HK-2 (cell line): ENCODE results near the gene SYNDIG1.

ENCODE experiments used
- DNase-seq: peaks from one replicate; pipeline ENCODE4 v3.0.0-alpha.2; 2018; ENCODE audit not compliant: unreplicated experiment

SYNDIG1 gene

DNA sequence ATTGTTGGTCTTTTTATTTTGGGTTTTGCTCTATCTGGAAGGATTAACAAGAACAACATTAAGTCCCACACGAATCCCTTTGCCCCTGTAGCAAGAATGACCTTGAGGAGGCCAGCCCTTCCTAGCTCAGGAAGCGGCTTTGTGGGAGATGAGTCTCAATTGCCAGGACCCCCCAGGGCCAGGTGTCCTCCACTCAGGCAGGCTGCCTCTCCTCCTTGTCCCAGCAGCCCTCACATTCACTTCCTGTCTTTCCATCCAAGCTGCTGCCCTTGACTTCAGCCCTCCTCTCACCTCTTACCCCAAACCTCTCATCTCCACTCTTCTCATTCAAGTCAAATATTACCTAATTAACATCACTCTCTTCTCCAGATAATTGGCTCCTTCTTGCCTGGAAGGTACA lies 22.6 kb upstream of the SYNDIG1 start:
- DNase-seq, result no peak

DNA sequence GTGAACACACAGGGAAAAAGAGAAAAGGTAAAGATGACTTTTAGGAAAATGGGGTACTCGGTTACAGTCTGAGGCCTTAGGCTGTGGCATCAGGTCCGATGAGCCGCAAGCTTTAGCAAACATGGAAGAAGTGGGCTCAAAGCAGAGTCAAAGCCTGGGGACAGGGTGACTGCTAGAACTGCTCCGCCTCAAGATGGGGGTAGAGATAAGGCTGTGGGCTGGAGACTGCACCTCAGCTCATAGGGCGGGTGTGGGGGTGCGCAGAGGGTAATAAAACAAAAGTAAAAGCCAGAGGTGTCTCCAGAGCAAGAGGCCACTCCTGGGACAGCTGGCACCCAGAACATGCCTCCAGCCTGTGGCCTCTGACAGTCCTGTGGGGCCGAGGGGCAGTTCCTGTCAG lies 21.3 kb upstream of the SYNDIG1 start:
- DNase-seq, result no peak

DNA sequence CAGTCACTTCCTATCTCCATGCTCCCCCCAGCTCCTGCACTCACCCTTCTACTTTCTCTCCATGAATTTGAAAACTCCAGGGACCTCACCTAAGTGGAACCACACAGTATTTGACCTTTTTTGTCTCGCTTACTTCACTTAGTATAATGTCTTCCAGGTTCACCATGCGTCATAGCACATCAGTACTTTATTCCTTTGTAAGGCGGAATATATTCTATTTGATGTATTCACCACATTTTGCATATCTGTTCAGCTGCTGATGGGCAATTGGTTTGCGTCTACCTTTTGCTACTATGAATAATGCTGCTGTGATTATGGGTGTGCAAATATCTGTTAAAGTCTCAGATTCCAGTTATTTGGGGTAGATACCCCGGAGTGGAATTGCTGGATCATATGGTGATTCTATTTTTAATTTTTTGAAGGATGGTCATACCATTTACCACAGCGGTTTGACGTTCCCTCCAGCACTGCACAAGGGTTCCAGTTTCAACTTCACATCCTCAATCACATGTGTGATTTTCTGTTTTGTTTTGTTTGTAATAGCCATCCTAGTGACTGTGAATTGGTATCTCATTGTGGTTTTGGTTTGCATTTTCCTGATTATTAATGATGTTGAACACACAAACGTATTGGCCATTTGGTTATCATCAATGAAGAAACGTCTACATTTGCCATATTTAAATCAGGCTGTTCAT lies 20.3 kb upstream of the SYNDIG1 start:
- DNase-seq, result no peak

DNA sequence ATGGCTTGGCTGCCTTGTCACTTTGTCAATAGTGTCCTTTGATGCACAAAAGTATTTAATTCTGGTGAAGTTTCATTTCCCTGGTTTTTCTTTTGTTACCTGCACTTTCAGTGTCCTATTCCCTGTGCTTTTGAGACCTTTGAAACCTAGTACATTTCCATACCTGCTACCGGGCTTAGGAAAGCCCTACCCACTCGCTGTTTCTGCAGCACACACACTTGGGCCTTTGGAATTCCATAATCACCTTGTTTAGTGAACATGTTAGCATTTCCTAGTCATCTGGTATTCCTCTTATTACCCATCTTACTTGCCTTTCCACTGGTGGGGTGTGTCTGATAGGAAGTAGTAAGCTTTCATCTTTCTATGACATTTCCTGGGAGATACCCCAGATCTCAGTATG lies 19.3 kb upstream of the SYNDIG1 start:
- DNase-seq, result no peak

DNA sequence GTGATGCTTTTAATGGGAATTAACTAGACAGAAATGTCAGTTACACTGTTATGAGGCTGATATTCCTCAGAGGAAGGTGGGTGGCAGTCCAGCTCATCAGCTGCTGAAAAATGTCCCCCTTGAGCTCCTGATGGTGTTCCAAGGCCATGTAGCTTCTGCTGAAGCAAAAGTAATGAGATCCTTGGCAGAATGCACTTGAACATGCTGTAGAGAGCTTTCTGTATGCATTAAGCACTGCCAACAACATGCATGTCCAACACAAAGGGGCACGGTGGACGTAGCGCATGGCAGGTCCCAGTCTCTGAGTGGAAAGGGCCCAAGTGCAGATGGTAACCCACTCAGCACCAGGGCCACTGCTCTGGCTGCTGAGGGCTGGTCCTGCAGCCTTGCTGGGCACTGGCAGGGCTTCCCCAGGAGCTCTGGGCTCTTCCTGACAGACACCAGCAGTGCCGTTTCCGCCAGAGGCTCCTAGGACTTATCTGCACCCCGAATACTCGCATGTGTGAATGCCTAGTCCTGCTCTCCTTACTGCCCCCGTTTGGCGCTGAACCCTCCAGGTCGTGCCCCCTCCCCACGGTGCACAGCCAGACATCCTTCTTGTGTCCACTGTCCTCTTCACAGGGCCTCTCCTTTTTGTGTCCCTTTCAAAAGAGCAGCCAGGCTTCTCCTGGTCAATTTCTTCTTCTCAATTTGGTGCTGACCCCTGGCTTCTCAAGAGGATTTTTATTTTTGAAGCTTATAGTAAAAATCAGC lies 18.6 kb upstream of the SYNDIG1 start:
- no peak for DNase-seq

DNA sequence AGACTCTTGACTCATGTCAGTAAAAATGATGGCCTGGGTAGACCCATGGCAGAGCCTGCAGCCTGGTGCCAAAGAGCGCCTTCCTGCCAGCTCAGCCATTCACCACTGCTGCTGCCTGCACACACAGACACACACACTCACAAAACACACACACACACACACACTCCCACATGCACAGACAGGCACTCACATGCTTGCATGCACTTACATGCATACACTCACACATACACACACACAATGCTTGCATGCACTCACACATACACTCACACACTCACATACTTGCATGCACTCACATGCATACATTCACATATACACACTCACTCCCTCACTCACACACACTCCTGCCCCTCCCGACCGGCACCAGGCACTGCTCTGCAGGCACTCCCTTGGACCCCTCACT lies 18.0 kb upstream of the SYNDIG1 start:
- DNase-seq, result no peak

DNA sequence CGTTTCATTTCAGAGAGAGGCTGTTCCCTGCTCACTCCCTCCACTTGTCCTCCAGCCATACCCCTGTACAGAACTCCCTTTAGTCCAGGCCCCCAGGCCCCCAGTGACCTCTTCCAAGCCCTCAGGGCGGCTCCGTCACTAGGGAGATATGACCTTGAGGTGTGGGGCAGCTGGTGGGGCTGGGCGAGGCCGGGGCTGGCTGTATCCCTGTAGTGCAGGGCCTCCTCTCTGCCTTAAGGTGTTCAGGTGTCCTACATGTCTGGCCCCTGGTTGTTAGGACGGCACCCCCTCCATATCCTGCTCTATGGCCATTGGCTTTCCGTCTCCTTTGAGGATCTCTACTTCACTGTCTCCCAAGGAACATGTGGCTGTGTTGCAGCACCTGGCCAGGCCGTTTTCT lies 17.4 kb upstream of the SYNDIG1 start:
- no peak for DNase-seq

DNA sequence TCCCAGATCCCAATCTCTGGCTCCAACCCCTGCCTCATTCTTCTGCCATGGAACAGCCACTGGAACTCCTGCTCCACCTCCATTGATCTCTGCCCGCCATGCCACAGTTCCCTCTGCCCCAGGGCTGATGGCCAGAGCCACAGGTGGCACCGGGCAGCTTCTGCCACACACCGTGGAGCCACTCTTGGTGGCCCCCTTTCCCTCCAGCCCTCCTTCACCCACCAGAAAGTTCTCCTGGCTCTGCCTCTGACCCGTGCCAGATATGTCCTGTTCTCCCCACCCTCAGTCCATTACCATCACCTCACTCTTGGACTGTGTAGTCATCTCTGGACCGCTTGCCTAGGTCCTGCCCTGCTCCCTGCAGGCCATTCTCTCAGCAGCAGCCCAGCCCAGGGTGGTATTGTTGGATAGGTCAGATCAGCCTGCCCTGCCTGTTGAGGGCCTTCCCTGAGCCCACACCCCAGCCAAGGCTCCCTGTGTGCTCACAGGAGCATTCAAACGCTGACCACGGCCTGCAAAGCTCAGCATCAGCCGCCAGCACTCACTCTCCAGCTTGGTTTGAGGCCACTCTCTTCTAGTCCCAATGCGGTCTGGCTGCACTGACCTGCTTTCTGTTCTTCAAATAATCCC lies 16.8 kb upstream of the SYNDIG1 start:
- no peak for DNase-seq

DNA sequence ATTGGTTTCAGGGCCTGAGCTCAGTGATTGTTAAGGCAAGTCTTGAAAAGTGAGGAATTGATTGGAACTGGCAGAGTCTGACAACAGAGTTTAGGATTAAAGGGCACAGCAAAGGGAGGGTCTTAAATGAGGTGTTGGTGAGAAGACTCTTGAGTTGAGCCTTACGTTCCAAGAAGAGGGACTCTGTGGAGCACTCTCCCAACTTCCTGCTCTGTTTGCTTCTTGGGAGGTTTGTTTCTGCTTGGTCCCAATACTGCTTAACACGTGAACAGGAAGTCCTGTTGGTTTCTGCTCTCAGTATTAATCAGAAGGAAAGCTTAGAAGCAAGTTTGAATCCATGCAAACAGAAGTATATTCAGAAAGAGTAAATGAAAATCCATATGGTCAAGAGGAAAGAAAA lies 15.6 kb upstream of the SYNDIG1 start:
- no peak for DNase-seq

DNA sequence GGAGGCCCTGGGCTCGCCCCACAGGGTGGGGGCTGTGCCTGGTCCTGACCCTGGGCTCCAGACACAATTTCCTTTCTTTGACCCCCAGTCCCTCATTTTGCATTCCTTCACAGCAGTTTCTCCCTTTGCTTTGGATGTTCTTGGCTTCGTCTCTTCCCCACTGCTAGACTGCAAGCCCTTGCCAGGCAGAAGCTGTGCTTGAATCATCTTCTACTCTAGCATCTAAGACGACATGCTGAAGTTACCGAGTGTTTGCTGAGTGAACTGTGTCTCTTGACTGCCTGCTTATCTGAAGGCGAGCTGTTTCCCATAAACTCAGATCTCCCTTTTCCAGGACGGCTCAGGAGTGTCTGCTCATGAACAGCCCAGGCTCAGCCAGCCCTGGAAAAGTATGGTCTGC lies 14.3 kb upstream of the SYNDIG1 start:
- no peak for DNase-seq

DNA sequence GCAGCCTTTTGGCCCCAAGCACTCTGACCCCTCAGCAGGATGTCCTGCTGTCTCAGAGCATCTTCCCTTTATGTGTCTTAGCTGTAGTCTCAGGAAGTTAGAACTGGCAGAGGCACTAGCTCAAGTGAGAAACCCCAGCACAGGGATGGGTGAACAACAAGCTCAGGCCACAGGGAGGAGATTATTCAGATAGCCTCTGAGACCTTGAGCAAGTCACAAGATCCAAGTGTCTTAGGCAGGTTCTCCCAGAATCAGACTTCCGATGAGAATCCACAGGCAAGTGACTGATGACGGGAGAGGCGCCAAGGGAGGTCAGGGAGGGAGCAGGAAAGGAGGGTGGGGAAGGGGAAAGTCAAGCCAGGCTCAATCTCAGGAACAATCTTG lies 13.0 kb upstream of the SYNDIG1 start:
- no peak for DNase-seq

DNA sequence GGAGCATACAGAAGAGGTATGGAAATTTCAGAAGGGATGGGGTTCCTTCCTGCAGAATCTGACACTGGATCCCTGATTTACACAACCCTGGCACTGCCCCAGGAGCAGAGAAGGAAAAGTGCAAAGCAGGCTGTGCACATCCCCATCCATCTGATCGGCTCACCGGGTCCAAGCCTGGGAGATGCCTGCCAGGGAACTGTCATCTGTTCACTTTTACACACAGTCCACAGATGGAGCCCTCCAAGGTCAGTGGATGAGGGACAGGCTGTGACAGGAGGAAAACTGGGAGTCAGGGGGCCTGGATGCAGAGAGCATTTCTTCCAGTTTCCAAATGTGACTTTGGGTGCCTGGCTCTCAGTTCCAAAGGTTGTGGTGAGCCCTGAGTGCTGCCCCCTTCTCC lies 11.0 kb upstream of the SYNDIG1 start:
- DNase-seq, result no peak

DNA sequence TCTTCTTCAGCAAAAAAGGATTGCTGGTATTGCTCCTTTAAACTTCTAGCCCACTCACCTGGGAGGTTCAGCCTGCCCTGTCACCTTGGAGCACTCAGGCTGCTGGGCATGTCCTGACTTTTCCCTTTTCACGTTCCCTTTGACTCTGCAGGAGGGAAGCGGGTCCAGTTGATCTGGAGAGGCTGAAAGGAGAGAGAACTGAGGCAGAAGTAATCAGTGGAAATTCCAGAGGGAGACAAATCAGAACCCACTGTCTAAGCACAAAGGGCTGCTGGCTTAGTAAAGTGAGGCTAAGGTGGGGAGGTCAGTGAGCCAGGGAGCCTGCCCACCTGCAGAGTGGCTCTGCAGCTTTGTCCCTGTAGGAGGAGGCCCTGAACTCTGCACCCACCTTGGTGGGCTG lies 9.7 kb upstream of the SYNDIG1 start:
- DNase-seq, result no peak

DNA sequence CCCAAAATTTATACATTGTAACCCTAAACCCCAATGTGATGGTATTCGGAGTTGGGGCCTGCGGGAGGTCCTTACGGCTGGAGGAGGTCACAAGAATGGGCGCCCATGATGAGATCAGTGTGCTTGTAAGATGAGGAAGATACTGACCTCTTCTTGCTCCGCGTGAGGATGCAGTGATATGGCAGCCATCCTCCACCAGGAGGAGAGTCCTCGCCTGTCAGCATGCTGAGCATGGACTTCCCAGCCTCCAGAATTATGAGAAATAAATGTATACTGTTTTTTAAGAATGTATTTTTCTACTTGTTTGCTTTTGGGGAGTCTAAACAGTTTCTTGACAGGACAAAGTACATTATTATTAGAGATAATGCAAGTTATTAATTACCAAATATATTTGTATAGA lies 8.7 kb upstream of the SYNDIG1 start:
- DNase-seq, result no peak

DNA sequence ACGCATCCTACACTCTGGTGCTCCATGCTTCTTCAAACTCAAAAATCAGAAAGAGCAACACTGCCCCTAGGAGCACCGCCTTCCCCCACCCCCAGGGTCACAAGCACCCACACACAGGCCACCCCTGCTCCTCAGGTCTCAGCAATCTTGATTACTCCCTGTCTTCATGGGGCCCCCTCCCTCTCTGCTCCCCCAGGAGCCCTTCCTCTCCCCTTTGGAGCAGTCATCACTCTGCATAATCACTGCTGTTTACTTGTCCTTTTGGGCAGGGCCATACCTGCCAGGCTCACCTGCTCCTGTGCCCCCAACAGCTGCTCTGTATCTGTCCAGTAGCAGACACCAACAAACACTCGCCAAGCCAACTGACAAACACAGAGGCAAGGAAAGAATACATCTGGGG lies 7.6 kb upstream of the SYNDIG1 start:
- DNase-seq, result no peak

DNA sequence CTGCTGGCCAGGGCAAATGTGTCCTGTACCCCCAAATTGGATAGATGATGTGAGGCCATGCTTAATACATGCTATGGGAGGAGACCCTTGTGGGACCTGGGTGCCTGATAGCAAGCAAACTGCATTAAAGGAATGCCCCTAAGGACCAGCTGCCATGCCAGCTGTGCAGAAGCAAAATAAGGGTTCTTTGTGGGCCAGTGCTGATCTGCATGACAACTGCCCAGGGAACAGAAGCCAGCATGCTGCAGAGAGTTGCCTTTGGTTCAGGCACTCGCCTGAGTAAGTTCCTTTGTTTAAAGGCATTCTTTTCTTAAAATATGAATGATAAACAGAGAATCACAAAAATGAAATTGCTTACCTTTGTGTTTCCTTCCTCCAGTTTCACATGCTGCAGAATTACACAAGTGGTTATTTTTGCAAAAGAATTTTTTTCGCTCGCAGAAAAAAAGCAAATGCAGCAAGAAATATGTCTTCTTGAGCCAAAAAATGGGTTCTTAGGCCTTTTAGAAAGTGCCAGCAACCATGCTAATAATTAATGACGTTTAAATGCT lies 6.9 kb upstream of the SYNDIG1 start:
- DNase-seq, result no peak

DNA sequence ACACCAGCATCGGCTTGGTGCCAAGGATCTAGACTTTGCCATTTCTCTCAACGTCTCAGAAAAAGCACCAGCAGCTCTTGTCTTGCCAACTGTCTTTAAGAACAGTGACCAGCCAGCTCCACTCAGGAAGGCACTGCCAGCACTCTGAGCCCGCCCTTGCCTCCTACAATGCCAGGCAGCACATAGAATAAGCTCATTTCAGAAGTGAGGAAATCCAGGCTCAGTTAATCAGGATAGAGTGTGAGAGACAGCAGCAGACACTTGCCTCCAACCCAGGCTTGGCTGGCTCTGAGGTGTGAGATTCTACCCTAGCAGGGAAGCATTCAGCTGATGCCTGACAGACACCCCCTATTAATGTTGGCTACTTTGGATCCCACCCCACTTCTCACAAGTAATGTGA lies 4.3 kb upstream of the SYNDIG1 start:
- DNase-seq, result no peak

DNA sequence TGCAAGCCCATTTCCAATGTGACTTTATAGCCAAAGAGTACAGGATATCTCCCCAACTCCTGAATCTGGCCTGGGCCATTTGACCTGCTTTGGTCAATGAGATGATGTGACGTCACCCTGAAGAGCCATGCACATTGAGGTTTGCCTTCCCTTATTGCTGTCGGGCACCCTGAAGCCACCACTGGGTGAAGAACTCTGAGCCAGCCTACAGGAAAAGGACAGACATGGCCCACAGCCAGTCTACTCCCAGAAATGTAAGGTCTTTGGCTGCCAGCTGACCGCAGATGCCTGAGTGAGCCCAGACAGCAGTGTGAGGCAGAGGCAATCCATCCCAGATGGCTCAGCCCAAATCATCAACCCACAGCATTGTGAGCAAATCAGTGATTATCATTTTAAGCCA lies 3.7 kb upstream of the SYNDIG1 start:
- DNase-seq, result no peak

DNA sequence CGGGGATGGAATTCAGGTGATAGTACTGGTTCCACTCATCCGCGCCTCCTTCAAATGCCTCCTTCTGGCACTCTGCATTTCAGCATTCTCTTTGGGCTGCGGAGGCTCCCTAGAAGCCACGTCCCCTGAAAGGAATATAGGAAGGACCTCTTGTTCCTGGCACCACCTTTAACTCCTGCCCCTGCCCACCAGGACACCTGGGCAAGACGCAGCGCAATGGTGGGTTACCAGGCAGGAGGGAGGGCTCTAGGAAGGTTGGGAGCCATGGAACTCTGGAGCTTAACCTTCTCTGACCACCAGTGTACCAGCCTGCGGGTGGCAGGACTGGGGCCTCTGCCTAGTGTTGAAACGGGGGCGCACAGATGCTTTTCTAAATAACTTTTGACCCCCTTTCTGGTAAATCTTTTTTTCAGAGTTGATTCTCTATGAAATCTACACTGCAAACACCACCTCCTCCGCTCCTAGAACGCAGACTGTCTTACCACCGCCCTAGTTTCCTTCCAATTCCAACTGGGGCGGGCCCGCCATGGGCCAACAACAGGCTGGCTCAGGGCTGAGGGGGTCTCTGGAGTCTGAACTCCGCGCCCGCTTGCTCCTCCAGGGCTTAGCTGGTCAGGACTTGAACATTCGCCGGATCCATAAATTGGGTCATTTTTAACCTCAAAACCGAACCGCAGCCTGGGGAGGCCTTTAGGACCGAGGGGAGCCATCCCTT lies 871 bp upstream of the SYNDIG1 start:
- no peak for DNase-seq

DNA sequence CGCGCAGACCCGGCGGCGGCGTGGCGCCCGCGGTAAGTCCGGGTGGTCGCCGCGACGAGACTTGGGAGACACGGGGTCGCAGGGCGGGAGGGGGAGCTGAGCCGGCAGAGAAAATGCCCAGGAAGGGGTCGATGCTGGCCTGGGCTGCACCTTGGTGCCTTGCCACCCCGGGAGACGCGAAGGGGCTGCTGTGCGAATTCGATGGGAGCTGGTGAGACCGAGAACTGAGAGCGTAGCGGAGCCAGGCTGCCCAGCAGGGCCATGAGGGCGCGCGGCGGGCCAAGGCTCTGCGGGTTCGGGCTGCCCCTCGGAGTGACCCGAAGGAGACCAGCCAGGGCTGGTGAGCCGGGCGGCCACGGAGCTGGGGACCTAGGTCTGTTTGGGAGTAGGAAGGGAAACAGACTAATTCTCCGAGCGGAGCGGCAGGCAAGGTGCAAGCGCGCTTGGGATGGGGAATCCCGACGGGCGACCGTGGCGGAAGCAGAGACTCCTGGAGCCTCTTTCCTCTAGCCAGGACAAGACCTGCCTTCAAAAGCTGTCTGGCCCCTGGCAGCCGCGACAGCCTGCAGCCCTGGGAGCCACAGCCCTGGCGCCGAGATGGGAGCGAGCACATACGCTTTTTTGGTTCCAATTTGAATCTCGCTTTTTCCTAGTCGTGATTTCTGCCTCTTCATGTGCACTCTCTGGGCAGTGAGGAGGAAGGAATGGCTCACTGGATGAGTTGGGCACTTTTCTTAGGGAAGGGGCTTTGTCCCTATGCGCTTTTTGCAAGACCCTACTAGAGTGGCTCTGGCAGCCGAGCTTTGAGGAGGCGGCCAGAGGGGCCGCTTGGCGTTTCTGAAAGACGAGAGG lies 691 bp downstream of the SYNDIG1 start:
- DNase-seq, result no peak
